SK-N-SH (cell line): ENCODE results near the gene SLC45A1.

Experiments
- CTCF ChIP-seq: fragments of 200-600 bp; sonication (generic); IDR thresholded peaks from 2 replicates; pipeline ENCODE4 v1.6.1; 2017; ENCODE audit warnings: antibody characterized with exemption, mild to moderate bottlenecking, moderate library complexity
- EZH2phosphoT487 ChIP-seq: fragments of 200-600 bp; sonication (generic); IDR thresholded peaks from 2 replicates; pipeline ENCODE4 v1.6.1; 2017; ENCODE audit warnings: low read depth, mixed run types, mild to moderate bottlenecking, antibody characterized with exemption, moderate library complexity, borderline replicate concordance
- GABPA ChIP-seq: IDR thresholded peaks from 2 replicates; pipeline ENCODE4 v1.4.0; 2012; ENCODE audit warnings: low read depth, mild to moderate bottlenecking
- JUND ChIP-seq: IDR thresholded peaks from 2 replicates; pipeline ENCODE4 v1.4.0; 2012
- MXI1 ChIP-seq: IDR thresholded peaks from 2 replicates; pipeline ENCODE4 v1.6.1; 2012; ENCODE audit warnings: mild to moderate bottlenecking, low read depth, low read length, improper control_type of control experiment
- NFIC ChIP-seq: IDR thresholded peaks from 2 replicates; pipeline ENCODE4 v1.4.0; 2012; ENCODE audit warnings: borderline replicate concordance
- POLR2AphosphoS5 ChIP-seq: IDR thresholded peaks from 2 replicates; pipeline ENCODE4 v1.6.1; 2012; ENCODE audit warnings: low read depth, low read length
- SIN3A ChIP-seq: IDR thresholded peaks from 2 replicates; pipeline ENCODE4 v1.6.1; 2012; ENCODE audit warnings: low read depth, mild to moderate bottlenecking, low read length, moderate library complexity, borderline replicate concordance
- SMC3 ChIP-seq: IDR thresholded peaks from 2 replicates; pipeline ENCODE4 v1.6.1; 2012; ENCODE audit warnings: low read depth, low read length, improper control_type of control experiment
- TAF1 ChIP-seq: IDR thresholded peaks from 2 replicates; pipeline ENCODE4 v1.6.1; 2012; ENCODE audit warnings: low read depth, mild to moderate bottlenecking, low read length, moderate library complexity, borderline replicate concordance
- TF ChIP-seq, protein P1 (sequence below): IDR thresholded peaks from 2 replicates; pipeline ENCODE4 v1.4.0; 2012; ENCODE audit warnings: low read depth
- TF ChIP-seq, protein P2 (sequence below): IDR thresholded peaks from 2 replicates; pipeline ENCODE4 v1.6.1; 2012; ENCODE audit warnings: mild to moderate bottlenecking, low read depth, low read length, moderate library complexity

DNA sequence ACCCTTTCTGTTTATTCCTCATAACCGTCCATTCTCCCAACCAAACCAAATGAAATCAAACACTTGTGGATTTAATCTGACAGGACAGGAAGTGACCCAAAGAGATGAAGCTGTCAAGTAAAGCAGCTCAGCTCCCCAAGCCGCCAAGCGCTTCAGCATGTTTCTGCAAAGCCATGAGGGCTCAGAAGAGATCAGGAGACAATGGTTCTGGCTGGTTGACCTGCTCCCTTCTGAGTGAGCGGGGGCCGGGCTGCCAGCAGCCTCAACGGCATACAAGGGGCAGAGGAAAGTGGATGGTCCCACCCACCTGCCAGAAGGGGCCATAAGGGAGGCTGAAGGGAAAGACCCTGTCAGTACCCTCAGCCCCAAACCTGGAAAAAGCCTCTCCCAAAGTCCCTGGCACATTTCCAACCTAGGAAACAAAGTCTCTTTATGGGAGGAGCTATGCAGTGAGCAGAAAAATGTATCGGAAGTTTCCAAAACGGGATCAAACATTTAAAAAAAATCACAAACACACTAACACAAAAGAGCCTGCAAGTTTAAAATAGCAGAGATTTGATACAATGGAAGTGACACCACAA, 45.4 kb downstream of the SLC45A1 start:
- TF ChIP-seq, protein P1, sequence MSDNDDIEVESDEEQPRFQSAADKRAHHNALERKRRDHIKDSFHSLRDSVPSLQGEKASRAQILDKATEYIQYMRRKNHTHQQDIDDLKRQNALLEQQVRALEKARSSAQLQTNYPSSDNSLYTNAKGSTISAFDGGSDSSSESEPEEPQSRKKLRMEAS = no peak
- TF ChIP-seq CTCF (no peak), GABPA (no peak), TAF1 (no peak), SMC3 (no peak), MXI1 (no peak), POLR2AphosphoS5 (no peak), NFIC (no peak), JUND (no peak), SIN3A (no peak), EZH2phosphoT487 (no peak)
- TF ChIP-seq, protein P2, sequence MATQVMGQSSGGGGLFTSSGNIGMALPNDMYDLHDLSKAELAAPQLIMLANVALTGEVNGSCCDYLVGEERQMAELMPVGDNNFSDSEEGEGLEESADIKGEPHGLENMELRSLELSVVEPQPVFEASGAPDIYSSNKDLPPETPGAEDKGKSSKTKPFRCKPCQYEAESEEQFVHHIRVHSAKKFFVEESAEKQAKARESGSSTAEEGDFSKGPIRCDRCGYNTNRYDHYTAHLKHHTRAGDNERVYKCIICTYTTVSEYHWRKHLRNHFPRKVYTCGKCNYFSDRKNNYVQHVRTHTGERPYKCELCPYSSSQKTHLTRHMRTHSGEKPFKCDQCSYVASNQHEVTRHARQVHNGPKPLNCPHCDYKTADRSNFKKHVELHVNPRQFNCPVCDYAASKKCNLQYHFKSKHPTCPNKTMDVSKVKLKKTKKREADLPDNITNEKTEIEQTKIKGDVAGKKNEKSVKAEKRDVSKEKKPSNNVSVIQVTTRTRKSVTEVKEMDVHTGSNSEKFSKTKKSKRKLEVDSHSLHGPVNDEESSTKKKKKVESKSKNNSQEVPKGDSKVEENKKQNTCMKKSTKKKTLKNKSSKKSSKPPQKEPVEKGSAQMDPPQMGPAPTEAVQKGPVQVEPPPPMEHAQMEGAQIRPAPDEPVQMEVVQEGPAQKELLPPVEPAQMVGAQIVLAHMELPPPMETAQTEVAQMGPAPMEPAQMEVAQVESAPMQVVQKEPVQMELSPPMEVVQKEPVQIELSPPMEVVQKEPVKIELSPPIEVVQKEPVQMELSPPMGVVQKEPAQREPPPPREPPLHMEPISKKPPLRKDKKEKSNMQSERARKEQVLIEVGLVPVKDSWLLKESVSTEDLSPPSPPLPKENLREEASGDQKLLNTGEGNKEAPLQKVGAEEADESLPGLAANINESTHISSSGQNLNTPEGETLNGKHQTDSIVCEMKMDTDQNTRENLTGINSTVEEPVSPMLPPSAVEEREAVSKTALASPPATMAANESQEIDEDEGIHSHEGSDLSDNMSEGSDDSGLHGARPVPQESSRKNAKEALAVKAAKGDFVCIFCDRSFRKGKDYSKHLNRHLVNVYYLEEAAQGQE = no peak
